DLD1 (cell line): ENCODE measurements around the gene S100A6.

Experiments used
- in situ Hi-C: cut with HindIII; loops from 2 replicates; pipeline ENCODE4 v1.10.0; 2017; ENCODE audit warnings: low sequenced_read_pairs

Gene S100A6

DNA sequence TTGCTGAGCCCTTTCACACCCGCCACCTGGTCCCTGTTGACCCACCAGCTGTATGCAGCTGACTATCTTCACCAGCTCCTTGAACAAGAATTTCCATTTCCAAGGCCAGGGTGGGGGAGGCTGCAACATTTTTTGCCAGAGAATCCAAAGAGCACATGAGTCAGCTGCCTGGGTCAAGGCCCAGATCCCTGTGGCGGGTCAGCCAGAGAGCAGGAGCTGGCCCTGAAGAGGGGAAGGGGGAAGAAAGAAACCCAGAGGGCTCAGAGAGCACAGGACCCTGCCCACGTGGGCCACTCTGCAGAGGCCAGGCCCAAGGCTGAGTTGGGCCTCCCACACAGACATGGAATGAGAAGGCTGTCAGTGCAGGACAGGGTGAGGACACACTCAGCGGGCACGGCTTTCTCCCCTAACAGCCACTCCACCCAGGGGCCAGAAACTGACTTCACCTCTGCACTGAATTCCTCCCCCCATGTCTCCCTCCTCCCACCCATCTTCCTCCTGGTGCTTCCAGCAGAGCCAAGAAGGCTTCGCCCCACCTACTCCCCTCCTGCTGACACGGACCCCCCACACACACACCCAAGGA, 28.9 kb downstream of the S100A6 start:
- in situ Hi-C loops: no loop called here

DNA sequence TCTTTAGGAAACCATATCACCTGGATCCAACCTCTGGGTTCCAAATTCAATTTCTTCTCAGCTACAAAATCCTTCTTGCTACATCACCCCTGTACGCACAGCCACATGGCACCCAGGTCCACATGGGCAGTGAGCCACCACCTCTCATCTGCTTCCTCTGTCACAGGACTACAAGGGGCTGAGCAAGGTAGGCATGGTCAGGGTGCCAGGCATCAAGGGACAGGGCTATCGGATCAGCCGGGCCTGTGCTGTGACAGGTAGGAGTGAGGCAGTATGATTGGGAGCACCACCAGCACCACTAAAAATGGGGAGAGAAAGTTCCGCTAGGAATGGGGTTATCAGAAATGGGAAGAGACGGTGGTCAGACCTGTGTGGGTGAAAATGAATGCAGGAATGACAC, 29.4 kb downstream of the S100A6 start:
- in situ Hi-C loops: no loop called here

DNA sequence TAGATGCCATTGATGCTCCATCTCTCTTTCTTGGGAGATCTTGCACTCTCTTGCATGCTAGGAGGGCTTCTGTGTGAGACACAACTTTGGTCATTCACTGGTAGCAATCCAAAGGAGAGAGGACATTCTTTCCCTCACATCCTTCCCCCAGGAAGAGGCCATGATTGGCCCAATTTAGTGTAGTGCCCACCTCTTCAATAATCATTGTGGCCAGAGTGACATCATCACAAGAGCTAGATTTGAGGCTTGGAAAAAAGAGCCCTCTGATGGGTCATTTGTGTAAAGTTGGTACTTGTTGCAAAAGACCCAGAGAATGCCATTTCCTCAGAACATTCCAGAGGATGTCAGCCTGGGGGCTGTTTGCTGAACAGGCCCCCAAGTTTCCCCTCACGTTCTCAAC, 30.2 kb downstream of the S100A6 start:
- in situ Hi-C loops: no loop called here

DNA sequence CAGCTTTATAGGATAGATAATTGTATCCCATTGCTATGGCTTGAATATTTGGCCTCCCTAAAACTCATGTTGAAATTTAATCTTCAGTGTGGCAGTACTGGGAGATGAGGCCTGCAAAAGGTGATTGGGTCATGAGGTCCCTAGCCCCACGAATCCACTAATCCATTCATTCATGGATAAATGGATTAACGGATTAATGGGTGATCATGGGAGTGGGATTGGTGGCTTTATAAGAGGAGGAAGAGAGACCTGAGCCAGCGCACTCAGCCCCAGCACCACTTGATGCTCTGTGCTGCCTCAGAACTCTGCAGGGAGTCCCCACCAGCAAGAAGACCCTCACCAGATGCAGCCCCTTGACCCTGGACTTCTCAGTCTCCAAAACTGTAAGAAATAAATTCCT, 32.0 kb downstream of the S100A6 start:
- in situ Hi-C loops: no loop called here

DNA sequence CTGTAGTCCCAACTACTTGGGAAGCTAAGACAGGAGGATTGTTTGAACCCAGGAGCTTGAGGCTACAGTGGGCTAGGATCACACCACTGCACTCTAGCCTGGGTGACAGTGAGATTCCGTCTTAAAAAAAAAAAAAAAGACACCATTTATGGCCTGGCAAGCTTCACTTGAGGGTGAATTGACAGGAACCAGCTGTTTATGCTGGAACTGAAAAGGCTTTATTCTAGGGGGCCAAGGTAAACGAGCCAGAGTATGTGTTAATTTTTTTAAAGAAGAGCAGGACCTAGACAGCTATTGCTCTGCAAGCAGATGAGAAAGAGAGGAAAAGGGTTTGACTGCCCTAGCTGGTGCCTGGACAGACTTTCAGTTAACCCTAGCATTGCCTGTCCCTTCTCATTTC, 37.0 kb downstream of the S100A6 start:
- in situ Hi-C loops: loop anchor here (10.0 kb wide), 1 partner anchor 144 kb away; the partner anchor contains the start of gene S100A9

DNA sequence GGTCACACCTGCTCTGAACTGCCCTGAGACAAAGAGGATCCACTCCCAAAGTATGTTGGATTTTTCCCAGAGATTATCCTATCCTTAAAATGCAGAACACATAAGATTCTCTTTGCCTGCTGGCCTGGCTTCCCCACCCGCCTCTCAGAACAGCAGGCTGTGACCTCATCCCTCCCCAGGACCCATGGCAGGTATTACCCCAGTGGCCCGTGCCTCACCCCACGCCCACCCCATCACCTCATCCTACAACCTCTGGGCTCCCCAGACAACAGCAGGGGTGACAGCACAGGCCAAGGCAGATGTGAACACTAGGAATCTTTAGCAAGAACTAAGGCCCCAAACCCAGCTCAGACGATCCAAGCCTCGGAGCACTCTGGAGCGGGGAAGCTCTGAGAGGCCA, 40.3 kb downstream of the S100A6 start:
- in situ Hi-C loops: loop anchor here (10.0 kb wide), 1 partner anchor 141 kb away; the partner anchor contains the start of gene S100A9

DNA sequence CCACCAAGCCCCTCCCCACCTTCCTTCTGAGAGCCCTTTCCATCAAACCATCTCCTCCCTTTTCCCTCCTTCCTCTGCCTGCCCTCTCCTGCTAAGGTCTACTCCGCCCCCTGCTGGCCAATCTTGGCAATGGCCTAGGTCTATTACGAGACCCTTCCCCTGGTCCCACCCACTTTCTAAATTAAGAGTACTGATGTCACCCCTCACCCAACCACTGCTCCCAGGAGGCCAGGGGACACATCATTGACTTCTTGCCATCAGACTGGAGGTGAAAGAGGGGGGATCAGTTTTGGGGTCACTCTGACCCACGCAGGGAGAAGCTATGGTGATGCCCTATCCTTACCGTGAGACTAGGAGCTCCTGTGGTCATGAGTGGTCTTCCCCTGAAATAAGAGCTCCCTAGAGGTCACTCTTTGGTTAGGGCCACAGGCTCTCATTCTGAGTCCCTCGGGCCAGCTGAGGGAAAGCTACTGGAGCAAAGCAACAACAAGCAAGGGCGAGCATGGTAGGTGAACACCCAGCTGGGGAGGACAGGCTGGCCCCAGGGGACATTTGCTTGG, 40.7 kb downstream of the S100A6 start:
- in situ Hi-C loops: loop anchor here (10.0 kb wide), 1 partner anchor 140 kb away; the partner anchor contains the start of gene S100A9

DNA sequence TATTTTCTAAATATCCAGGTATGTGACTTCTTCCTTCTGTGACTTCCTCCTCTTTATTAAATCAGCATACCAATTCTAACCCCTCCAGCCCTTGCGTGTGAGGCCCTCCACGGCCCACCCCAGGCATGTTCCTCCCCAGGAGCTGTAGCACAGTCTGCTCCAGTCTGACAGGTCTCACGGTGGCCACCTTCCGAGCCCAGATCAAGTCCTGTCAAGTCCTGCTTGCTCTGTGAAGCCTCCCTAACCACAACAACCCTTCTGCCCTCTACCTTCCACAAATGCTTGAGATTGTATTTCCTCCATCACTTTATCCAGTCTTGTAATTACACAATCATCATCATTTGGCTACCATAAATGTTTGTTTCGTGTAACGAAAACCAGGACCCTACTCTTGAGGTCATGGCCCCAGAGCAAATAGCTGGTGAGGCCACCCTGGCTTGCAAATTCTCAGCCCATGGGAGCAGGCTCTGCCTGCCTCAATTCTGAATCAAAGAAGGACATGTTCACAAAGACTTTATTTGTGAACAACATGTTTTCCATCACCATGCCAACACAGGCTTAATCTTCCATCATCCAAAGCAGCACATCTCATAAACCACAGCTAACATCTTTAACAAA, 42.3 kb downstream of the S100A6 start:
- in situ Hi-C loops: loop anchor here (10.0 kb wide), 1 partner anchor 139 kb away; the partner anchor contains the start of gene S100A9

DNA sequence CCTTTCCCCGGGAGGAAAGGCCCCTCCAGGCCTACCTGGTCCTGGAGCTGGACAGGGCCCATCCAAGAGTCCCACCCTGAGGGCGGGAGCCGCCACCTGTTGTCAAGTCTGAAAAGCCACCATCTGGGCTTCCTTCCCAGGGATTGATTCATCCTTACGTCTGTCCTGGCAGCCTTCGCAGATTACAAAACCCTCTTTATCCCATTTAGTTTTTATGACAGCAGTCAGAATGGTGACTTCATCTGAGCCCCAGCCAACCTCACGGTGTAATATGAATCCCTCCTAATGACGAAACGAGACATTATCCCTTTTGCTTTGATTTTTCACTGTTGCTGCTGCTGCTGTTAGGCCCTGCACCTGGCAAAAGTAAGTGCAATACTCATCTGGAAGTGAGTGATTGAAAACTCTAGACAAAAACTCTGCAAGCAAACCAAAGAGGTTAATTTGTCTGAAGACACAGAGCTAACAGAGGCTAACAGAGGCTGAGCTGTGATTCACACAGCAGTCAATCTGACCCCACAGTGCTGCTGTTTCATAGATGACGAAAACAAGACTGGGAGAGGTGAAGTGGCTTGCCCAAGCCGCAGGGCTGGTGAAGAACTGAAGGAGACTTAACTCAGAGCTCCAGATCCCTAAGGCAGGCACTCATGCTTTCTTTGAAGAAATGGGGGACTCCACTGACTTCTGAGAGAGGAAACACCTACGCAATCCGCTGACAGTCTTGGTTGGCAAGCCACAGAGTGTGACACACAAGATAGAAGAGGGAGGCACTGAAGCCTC, 45.3 kb downstream of the S100A6 start:
- in situ Hi-C loops: loop anchor here (10.0 kb wide), 1 partner anchor 136 kb away; the partner anchor contains the start of gene S100A9

DNA sequence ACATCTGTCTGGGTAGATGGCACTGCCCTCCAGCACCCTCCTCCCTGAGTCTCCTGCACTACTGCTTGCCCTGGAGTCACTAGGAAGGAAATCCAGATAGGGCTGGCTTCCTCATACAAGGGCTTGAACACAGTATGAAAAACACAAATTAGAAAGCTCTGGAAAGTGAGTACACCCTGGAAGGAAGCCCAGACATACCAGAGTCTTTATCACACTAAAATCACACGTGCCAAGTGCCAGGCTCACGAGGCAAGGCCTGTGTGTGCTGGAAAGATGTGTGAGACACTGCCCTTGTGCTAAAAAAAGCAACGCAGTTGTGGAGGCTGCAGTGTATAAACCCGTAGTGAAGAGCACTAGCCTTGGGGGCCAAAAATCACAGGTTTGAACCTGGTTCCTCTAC, 47.1 kb downstream of the S100A6 start:
- in situ Hi-C loops: no loop called here

DNA sequence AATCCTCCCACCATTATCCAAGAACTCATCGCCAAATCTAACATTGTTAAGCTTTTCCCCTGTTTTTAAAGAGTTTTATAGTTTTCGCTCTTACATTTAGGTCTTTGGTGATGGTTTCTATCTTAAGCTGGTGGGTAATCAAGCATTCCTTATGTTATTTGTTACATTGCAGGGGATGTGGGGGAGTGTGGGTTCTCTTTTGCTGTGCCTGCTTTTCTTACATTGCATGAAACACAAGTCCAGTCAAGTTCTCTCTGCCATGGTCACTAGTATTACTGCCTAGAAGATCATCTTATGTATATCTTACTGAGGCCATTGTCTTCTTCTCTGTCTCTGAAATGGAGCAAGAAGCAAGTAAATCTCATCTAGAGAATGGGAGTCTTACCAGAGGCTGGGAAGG, 48.1 kb downstream of the S100A6 start:
- in situ Hi-C loops: no loop called here

DNA sequence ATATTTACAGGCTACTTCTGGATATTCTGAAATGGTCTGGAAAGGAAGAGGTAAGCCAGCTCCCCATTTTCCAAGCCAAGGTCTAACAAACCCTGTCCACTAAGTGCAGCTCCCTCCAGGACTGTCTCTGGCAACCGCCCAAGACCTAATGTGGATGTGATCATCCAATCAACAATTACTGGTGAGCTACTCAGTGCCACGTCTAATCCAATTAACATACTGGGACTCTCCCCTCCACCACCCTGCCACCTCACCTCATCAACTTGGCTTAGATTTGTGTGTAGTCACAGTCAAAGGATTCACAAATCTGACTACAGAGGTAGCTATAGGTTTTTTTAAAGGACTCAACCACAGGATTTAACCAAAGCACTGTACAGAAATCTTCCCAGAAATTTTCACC, 49.9 kb downstream of the S100A6 start:
- in situ Hi-C loops: no loop called here
